Activated T-helper 1 cell treated with anti-CD3 and anti-CD28 coated beads, Interleukin-12 subunit alpha, Interleukin-12 subunit beta, Interleukin-2, Interleukin-4 antibody, amounts not matched to agents 30 ng/mL and 10 ng/mL and 1 ng/mL, durations not matched to agents 14 hours and 24 hours and 36 hours (primary cell): ENCODE measurements around the gene PTPRE. TPM values are rescaled to one million over a fixed set of nuclear protein-coding genes. Genes with fewer than 3 reads are reported as not detected.

Experiments
- DNase-seq: peaks from one replicate; pipeline ENCODE4 v3.0.0; 2021; ENCODE audit warnings: low spot score
- H3K27ac Mint-ChIP-seq: one replicate; pipeline ENCODE4 v1.8.0; 2021; ENCODE audit warnings: mild to moderate bottlenecking, mixed read lengths
- H3K27me3 Mint-ChIP-seq: one replicate; pipeline ENCODE4 v1.8.0; 2022; ENCODE audit warnings: mild to moderate bottlenecking, moderate library complexity, mixed read lengths; ENCODE audit not compliant: insufficient read depth
- H3K36me3 Mint-ChIP-seq: one replicate; pipeline ENCODE4 v1.8.0; 2021; ENCODE audit warnings: low read depth, mixed read lengths
- H3K4me1 Mint-ChIP-seq: one replicate; pipeline ENCODE4 v1.8.0; 2021; ENCODE audit warnings: low read depth, mixed read lengths
- H3K4me3 Mint-ChIP-seq: one replicate; pipeline ENCODE4 v1.8.0; 2021; ENCODE audit warnings: mild to moderate bottlenecking, moderate library complexity, mixed read lengths
- H3K9me3 Mint-ChIP-seq: one replicate; pipeline ENCODE4 v1.8.0; 2021; ENCODE audit warnings: mixed read lengths
- intact Hi-C: fragments of 100-400 bp; cut with micrococcal nuclease; formaldehyde crosslinking; loops from one replicate; pipeline ENCODE4 v1.15.1; 2024
- total RNA-seq: library from RNA; stranded (reverse); gene quantifications from 2 replicates; pipeline ENCODE4 v1.2.3, GENCODE V29; 2022

The PTPRE gene
- total RNA-seq, 1 donor from 2014 or later: 41.8 TPM

DNA sequence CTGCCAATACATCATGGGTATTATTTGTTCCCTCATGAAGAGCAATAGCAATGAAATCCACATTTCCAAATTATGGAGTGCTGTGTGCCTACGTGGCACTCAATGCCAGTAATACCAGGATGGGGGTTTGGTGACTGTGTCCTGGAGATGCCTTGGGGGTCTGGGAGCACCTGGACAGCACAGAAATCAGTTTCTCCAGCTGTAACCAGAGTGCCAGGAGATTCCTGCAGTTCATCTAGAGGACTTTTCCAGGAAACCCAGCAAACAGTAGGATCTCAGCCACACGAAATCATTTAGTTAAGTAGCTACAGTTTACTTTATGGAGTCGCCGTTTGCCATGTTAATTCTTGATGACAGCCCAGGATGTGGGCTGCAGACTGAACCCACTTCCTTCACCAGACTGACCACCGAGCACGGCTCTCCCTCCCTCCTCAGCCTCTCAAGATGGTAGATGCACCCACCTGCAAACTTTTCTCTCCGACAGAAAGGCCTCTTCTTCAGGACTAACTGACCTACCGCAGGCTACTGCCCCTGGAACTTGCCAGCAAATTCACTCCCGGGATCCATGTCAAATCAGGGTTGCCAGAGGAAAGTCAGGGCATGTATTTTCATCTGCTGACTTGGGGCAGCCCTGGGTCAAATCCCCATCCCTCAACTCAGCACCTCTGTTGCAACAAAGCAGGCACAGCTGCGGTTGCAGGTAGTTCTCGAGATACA is 189.0 kb downstream of the PTPRE start:
- peaks cover 44% of the 10 kb centered on the region for H3K4me1 Mint-ChIP-seq
- peaks cover 41% of the 10 kb centered on the region for H3K36me3 Mint-ChIP-seq
- H3K27me3 Mint-ChIP-seq: no peaks in the 10 kb centered on the region
- no peak for DNase-seq
- H3K27ac Mint-ChIP-seq: peak overlapping the region; percentile 65
- H3K4me3 Mint-ChIP-seq: no peak overlapping the region
- intact Hi-C loops: loop anchor here (2.0 kb wide), 1 partner anchor 27 kb away; no protein-coding TSS in a partner anchor
- H3K9me3 Mint-ChIP-seq: no peaks in the 10 kb centered on the region

DNA sequence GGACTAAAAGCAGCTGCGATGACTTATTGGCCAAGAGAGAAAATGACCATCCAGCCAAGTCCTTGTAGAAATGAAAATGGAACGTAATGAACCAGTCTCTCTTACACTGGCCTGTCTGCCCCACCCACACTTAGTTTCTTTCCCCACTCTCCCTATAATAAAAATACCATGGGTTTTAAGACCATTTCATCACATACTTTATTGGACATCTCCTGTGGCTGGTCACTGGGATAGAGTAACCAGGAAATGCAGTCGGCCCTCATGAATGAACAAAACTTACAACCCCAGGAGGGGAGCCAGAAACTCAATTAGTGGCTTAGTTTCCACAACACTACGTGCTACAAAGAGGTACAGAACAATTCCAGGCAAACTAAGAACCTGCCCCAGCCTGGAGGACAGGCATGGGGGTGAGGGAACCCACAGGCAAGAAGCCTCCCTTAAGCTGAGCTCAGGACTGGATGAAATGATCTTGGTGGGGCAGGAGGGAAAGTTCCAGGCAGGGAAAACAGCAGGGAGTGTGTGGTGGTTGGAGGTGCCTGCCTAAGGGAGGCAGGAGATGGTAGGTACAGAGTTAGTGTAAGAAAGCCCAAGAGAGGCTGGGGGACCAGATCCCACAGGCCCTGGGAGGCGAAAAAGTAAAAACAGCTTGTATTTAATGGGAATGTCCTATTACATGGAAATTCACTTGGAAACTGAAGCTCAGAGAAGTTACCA is 189.7 kb downstream of the PTPRE start:
- H3K36me3 Mint-ChIP-seq: peaks cover 47% of the 10 kb centered on the region
- H3K4me3 Mint-ChIP-seq: no peak overlapping the region
- no peaks in the 10 kb centered on the region for H3K27me3 Mint-ChIP-seq
- peaks cover 50% of the 10 kb centered on the region for H3K4me1 Mint-ChIP-seq
- H3K9me3 Mint-ChIP-seq: no peaks in the 10 kb centered on the region
- intact Hi-C loops: loop anchor here (2.0 kb wide), 1 partner anchor 26 kb away; no protein-coding TSS in a partner anchor
- DNase-seq: no peak
- peak overlapping the region; percentile 65 for H3K27ac Mint-ChIP-seq

DNA sequence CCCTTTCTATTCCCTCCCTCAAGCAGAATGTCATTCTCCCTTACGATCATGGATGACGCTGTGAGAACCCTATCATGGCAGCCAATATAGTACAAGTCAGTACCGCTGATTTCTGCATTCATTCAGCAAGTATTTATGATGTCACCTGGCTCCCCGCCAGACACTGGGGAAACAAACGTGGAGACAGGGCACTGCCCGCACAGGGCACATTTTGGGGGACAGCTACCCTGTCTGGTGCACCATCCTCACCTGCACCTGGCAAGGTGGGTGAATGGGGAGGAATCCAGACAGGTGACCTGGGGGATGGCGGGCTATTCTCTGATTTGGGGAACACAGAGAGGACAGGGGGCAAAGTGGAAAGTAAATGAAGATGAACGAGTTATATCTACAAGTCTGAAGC is 190.9 kb downstream of the PTPRE start:
- Mint-ChIP-seq H3K36me3 (peaks cover 52% of the 10 kb centered on the region), H3K27ac (no peak overlapping the region), H3K9me3 (no peaks in the 10 kb centered on the region), H3K27me3 (no peaks in the 10 kb centered on the region), H3K4me3 (no peak overlapping the region), H3K4me1 (peaks cover 59% of the 10 kb centered on the region)
- DNase-seq: no peak
- intact Hi-C loops: loop anchor here (2.0 kb wide), 1 partner anchor 25 kb away; no protein-coding TSS in a partner anchor

DNA sequence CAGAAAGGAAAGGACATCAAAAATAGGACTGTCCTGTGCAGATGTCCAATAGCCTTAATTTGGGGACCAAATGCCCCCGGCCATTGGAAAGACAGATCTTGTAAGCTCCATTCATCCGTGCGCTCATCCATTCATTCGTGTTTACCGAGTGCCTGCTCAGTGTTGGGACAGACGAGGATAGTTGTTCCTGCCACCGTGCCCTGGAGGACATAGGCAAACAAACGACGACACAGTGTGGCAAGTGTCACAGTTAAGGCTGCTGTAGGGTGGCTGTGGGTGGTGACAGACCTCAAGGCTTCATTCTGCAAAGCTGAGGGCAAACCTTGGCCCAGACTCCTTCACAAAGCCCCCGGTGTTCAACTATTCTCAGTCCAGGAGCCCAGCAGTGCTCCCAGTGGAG is 191.7 kb downstream of the PTPRE start:
- intact Hi-C loops: no loop called here
- no peak for DNase-seq
- H3K4me3 Mint-ChIP-seq: no peak overlapping the region
- peaks cover 68% of the 10 kb centered on the region for H3K4me1 Mint-ChIP-seq
- peaks cover 59% of the 10 kb centered on the region for H3K36me3 Mint-ChIP-seq
- no peaks in the 10 kb centered on the region for H3K27me3 Mint-ChIP-seq
- no peaks in the 10 kb centered on the region for H3K9me3 Mint-ChIP-seq
- H3K27ac Mint-ChIP-seq: no peak overlapping the region

DNA sequence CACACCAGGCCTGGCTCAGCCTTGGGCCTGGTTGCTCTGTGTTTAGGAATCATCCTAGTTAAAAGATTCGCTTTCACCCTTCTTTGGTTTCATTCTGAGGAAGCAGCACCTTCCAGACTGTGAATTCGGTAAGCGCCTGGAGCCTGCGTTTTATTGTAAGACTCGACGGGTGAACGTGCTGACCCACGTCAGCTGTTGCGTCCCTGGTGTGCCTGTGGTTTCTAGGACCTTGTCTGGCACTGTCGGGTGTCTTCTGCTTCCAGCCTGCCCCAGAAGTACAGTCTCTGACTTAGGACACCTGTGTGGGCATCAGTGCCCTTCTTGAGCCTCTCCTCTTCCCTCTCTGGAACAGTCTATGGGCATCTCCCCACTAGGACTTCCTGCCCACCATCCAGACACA is 193.0 kb downstream of the PTPRE start:
- Mint-ChIP-seq H3K4me3 (no peak overlapping the region), H3K36me3 (peaks cover 65% of the 10 kb centered on the region), H3K27ac (peak overlapping the region; percentile 25), H3K9me3 (no peaks in the 10 kb centered on the region), H3K27me3 (no peaks in the 10 kb centered on the region), H3K4me1 (peaks cover 71% of the 10 kb centered on the region)
- no peak for DNase-seq
- intact Hi-C loops: no loop called here

DNA sequence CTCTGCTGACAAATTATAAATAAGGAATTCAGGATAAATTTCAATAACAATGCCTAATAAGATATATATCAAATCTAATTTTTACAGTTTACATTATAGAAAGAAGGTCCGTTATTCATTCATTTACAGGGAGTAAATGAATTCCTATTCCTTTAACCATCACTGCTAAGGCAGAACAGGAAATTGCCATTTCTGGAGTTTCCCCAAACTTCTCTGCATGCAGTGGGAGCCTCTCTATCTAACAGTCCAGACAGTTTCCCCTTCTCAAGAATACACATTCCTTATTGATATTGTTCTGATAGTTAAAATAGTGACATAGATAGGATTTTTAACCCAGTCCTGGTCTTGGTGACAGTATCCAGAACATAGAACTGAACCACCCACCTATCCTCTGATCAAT is 195.0 kb downstream of the PTPRE start:
- Mint-ChIP-seq H3K9me3 (no peaks in the 10 kb centered on the region), H3K4me1 (peaks cover 51% of the 10 kb centered on the region), H3K27me3 (no peaks in the 10 kb centered on the region), H3K27ac (no peak overlapping the region), H3K4me3 (no peak overlapping the region), H3K36me3 (peaks cover 52% of the 10 kb centered on the region)
- DNase-seq: no peak
- intact Hi-C loops: loop anchor here (2.0 kb wide), 1 partner anchor 15 kb away; no protein-coding TSS in a partner anchor

DNA sequence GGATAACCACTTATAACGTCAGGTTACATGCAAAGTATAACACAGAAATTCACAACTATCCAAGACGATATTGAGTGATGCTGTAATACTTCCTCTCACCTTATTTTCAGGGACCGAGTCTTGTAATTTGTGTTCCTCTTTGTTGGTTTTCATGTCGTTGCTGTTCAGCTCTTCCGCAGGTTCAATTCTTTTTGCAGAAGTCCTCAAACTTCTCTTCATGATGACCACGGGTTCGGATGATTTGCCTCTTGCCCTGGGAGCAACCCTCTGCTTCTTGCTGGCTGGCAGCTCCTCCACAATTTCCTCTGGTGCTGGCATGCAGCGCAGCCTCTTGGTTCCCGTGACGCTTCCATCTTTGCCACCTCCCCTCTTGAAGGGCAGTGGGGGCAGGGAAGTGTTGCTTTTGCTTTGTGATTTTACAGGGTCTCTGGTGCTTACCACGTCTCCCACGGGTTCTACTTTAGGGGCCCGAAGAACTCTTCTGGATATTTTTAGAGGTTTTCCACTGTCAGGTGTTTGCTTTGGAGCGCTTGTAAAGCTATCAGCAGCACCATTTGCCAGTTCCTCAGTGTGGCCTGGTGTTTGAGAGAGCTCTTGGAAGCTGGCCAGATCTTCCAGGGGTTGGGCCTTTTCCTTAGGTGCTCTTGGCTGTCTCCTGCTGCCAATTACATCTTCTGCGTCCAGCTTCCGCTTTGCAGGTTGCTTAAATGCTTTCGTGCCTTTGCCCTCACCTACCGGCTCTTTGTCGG is 195.8 kb downstream of the PTPRE start:
- Mint-ChIP-seq H3K27me3 (no peaks in the 10 kb centered on the region), H3K36me3 (peaks cover 46% of the 10 kb centered on the region), H3K9me3 (no peaks in the 10 kb centered on the region), H3K27ac (peak overlapping the region; percentile 45), H3K4me3 (peak overlapping the region; percentile 15), H3K4me1 (peaks cover 43% of the 10 kb centered on the region)
- intact Hi-C loops: loop anchor here (2.0 kb wide), 1 partner anchor 14 kb away; no protein-coding TSS in a partner anchor
- no peak for DNase-seq

DNA sequence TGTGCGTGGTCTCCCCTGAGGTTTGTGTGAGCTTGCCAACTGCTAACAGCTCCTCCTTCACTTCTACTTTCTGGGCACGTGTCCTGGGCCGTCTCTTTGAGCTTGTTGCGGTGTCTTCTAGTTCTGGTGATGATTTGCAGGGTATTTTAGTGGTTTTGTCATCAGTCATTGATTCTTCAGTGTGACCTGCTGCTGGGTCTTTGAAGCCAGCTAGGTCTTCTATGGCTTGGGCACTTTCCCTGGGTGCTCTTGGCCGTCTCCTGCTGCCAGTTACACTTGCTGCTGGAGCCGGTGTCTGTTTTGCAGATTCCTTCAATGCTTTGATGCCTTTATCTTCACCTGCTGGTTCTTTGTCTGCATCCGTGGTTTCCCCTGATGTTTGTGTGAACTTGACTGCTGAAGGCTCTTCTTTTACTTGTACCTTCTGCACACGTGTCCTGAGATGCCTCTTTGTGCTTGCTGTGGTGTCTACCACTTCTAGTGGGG is 196.4 kb downstream of the PTPRE start:
- H3K27me3 Mint-ChIP-seq: no peaks in the 10 kb centered on the region
- peaks cover 37% of the 10 kb centered on the region for H3K4me1 Mint-ChIP-seq
- no peaks in the 10 kb centered on the region for H3K9me3 Mint-ChIP-seq
- intact Hi-C loops: loop anchor here (2.0 kb wide), 1 partner anchor 14 kb away; no protein-coding TSS in a partner anchor
- H3K36me3 Mint-ChIP-seq: peaks cover 40% of the 10 kb centered on the region
- no peak for DNase-seq
- H3K4me3 Mint-ChIP-seq: peak overlapping the region; percentile 15
- H3K27ac Mint-ChIP-seq: peak overlapping the region; percentile 45

DNA sequence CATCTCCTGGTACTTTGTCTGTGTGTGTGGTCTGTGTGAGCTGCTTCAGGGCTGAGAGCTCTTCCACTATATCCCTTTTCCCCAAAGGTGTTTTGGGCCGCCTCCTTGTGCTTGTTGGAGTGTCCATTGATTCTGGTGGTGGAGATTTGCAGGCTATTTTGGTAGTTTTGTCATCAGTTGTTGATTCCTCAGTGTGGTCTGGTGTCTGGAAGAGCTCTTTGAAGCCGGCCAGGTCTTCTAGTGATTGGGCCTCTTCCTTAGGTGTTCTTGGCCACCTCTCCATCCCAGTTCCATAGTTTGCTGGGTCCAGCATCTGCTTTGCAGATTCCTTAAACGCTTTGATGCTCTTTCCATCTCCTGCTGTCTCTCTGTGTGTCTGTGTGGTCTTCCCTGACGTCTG is 198.5 kb downstream of the PTPRE start:
- H3K4me1 Mint-ChIP-seq: peaks cover 28% of the 10 kb centered on the region
- H3K4me3 Mint-ChIP-seq: no peak overlapping the region
- no peak for DNase-seq
- H3K27me3 Mint-ChIP-seq: no peaks in the 10 kb centered on the region
- H3K36me3 Mint-ChIP-seq: peaks cover 32% of the 10 kb centered on the region
- intact Hi-C loops: no loop called here
- H3K27ac Mint-ChIP-seq: no peak overlapping the region
- H3K9me3 Mint-ChIP-seq: no peaks in the 10 kb centered on the region

GRCh38 chr10:128109707-128110106 is 202.8 kb downstream of the PTPRE start:
- DNase-seq: no peak
- no peak overlapping the region for H3K4me3 Mint-ChIP-seq
- peaks cover 36% of the 10 kb centered on the region for H3K36me3 Mint-ChIP-seq
- no peaks in the 10 kb centered on the region for H3K27me3 Mint-ChIP-seq
- H3K4me1 Mint-ChIP-seq: peaks cover 18% of the 10 kb centered on the region
- intact Hi-C loops: no loop called here
- H3K9me3 Mint-ChIP-seq: no peaks in the 10 kb centered on the region
- no peak overlapping the region for H3K27ac Mint-ChIP-seq

- Mint-ChIP-seq H3K27me3 (no peaks in the 10 kb centered on the region), H3K36me3 (peaks cover 41% of the 10 kb centered on the region), H3K27ac (no peak overlapping the region), H3K4me3 (no peak overlapping the region), H3K9me3 (no peaks in the 10 kb centered on the region), H3K4me1 (peaks cover 23% of the 10 kb centered on the region)
- no peak for DNase-seq
- intact Hi-C loops: no loop called here
Observed at GRCh38 chr10:128110339-128110738, 203.4 kb downstream of the PTPRE start.

GRCh38 chr10:128111696-128112095 is 204.8 kb downstream of the PTPRE start:
- no peak overlapping the region for H3K27ac Mint-ChIP-seq
- intact Hi-C loops: no loop called here
- H3K27me3 Mint-ChIP-seq: no peaks in the 10 kb centered on the region
- H3K36me3 Mint-ChIP-seq: peaks cover 54% of the 10 kb centered on the region
- no peak for DNase-seq
- H3K4me1 Mint-ChIP-seq: peaks cover 34% of the 10 kb centered on the region
- H3K4me3 Mint-ChIP-seq: no peak overlapping the region
- no peaks in the 10 kb centered on the region for H3K9me3 Mint-ChIP-seq
